Measurements from ENCODE around the gene GAB3. TPM values are rescaled to one million over a fixed set of nuclear protein-coding genes. Genes with fewer than 3 reads are reported as not detected.

The GAB3 gene
- polyA plus RNA-seq, 1 donor (not counting 4 experiments of a cell fraction or from before 2014, with no cell fraction given), result 0.18 TPM

DNA sequence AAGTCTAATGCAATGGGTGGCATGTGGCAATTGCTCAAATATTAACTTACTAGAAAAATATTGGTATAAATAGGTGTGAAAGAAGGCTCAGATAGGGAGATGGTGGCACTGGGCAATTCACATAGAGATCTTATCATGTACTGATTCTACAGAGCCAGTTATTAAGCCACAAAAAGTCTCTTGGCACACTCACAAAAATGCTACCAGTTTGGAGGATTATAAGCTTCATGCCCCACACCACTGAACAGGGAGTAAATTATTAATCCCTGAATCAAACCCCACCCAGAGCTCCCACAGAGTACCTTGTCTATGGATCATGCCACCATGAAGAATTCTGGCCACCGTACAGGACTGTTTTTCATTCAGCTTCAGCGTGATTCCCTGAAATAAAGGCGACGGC is 40.6 kb upstream of the GAB3 start:
- Histone ChIP-seq H3K4me1 (ENCODE audit: control insufficient read depth, extremely low read depth, insufficient read depth, low read length) (no peaks in the 10 kb centered on the region), H2AFZ (ENCODE audit: control insufficient read depth, low read length) (no peak overlapping the region), H3K27ac (ENCODE audit: control insufficient read depth, insufficient read depth, low read length) (no peak overlapping the region), H3K79me2 (ENCODE audit: control insufficient read depth, insufficient read depth, low read length) (no peaks in the 10 kb centered on the region), H3K4me3 (ENCODE audit: control insufficient read depth in 2 of 3, extremely low read depth in 1 of 3, insufficient read depth in 2 of 3, low read depth in 1 of 3, low read length in 3 of 3) (no peak overlapping the region), H3K4me2 (ENCODE audit: control insufficient read depth, extremely low read depth, insufficient read depth, low read depth, low read length) (no peak overlapping the region), H4K20me1 (ENCODE audit: control insufficient read depth, extremely low read depth, insufficient read depth, low read length) (no peaks in the 10 kb centered on the region), H3K9me1 (ENCODE audit: control insufficient read depth, extremely low read depth, insufficient read depth, low read length) (no peaks in the 10 kb centered on the region), H3K36me3 (ENCODE audit: control insufficient read depth in 2 of 2, extremely low read depth in 1 of 2, insufficient read depth in 2 of 2, low read length in 2 of 2) (no peaks in the 10 kb centered on the region), H3K9ac (ENCODE audit: control insufficient read depth, extremely low read depth, insufficient read depth, low read length) (no peak overlapping the region), H3K9me3 (ENCODE audit: control insufficient read depth, low read depth, low read length) (no peaks in the 10 kb centered on the region), H3K27me3 (ENCODE audit: control insufficient read depth, extremely low read depth, insufficient read depth, low read length) (no peaks in the 10 kb centered on the region)
- no peak for FAIRE-seq
- DNase-seq (ENCODE audit: low read depth, low spot score), result no peak
- no peak for TF ChIP-seq EZH2 (IDR thresholded peaks at IDR 0.05; ENCODE audit: low read length)
- TF ChIP-seq, protein P1, sequence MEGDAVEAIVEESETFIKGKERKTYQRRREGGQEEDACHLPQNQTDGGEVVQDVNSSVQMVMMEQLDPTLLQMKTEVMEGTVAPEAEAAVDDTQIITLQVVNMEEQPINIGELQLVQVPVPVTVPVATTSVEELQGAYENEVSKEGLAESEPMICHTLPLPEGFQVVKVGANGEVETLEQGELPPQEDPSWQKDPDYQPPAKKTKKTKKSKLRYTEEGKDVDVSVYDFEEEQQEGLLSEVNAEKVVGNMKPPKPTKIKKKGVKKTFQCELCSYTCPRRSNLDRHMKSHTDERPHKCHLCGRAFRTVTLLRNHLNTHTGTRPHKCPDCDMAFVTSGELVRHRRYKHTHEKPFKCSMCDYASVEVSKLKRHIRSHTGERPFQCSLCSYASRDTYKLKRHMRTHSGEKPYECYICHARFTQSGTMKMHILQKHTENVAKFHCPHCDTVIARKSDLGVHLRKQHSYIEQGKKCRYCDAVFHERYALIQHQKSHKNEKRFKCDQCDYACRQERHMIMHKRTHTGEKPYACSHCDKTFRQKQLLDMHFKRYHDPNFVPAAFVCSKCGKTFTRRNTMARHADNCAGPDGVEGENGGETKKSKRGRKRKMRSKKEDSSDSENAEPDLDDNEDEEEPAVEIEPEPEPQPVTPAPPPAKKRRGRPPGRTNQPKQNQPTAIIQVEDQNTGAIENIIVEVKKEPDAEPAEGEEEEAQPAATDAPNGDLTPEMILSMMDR (optimal IDR thresholded peaks at IDR 0.05 in 1 of 3, IDR thresholded peaks at IDR 0.05 in 1 of 3, conservative IDR thresholded peaks at IDR 0.05 in 1 of 3; ENCODE audit: extremely low read depth in 1 of 3, insufficient read depth in 2 of 3, low read length in 3 of 3), result no peak
- dilution Hi-C loops (cut with MboI; ENCODE audit: extremely low pct_ligation_motif_present, low sequenced_read_pairs), result no loop called here

DNA sequence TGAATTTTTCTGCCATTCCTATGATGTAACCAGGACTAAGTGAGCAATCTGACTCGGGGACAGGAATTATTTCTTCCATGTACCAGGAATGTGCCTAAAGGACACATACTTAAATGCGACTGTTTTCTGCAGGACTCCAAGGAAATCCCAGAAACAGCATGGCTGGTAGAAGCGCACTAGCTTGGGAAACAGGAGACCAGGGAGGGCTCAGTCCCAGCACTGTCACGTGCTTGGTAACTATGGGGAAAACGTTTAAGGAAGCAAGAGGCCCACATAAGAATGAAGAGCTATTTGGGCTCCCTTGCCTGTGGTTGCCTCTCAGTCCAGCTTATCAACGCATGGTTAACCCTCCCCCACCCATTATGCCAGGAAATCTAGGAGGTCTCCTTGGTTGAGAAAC is 34.8 kb upstream of the GAB3 start:
- H4K20me1 ChIP-seq (ENCODE audit: control insufficient read depth, extremely low read depth, insufficient read depth, low read length), result no peaks in the 10 kb centered on the region
- no peak overlapping the region for H2AFZ ChIP-seq (ENCODE audit: control insufficient read depth, low read length)
- H3K36me3 ChIP-seq (ENCODE audit: control insufficient read depth in 2 of 2, extremely low read depth in 1 of 2, insufficient read depth in 2 of 2, low read length in 2 of 2), result no peaks in the 10 kb centered on the region
- H3K9me3 ChIP-seq (ENCODE audit: control insufficient read depth, low read depth, low read length), result no peaks in the 10 kb centered on the region
- TF ChIP-seq, protein P1 (optimal IDR thresholded peaks at IDR 0.05 in 1 of 3, IDR thresholded peaks at IDR 0.05 in 1 of 3, conservative IDR thresholded peaks at IDR 0.05 in 1 of 3; ENCODE audit: extremely low read depth in 1 of 3, insufficient read depth in 2 of 3, low read length in 3 of 3), result no peak
- no peak for TF ChIP-seq EZH2 (IDR thresholded peaks at IDR 0.05; ENCODE audit: low read length)
- no peak overlapping the region for H3K9ac ChIP-seq (ENCODE audit: control insufficient read depth, extremely low read depth, insufficient read depth, low read length)
- no peaks in the 10 kb centered on the region for H3K79me2 ChIP-seq (ENCODE audit: control insufficient read depth, insufficient read depth, low read length)
- no peak overlapping the region for H3K27ac ChIP-seq (ENCODE audit: control insufficient read depth, insufficient read depth, low read length)
- no peaks in the 10 kb centered on the region for H3K27me3 ChIP-seq (ENCODE audit: control insufficient read depth, extremely low read depth, insufficient read depth, low read length)
- no peaks in the 10 kb centered on the region for H3K4me1 ChIP-seq (ENCODE audit: control insufficient read depth, extremely low read depth, insufficient read depth, low read length)
- no peak overlapping the region for H3K4me3 ChIP-seq (ENCODE audit: control insufficient read depth in 2 of 3, extremely low read depth in 1 of 3, insufficient read depth in 2 of 3, low read depth in 1 of 3, low read length in 3 of 3)
- no peak for DNase-seq (ENCODE audit: low read depth, low spot score)
- H3K9me1 ChIP-seq (ENCODE audit: control insufficient read depth, extremely low read depth, insufficient read depth, low read length), result no peaks in the 10 kb centered on the region
- FAIRE-seq, result no peak
- dilution Hi-C loops (cut with MboI; ENCODE audit: extremely low pct_ligation_motif_present, low sequenced_read_pairs), result no loop called here
- no peak overlapping the region for H3K4me2 ChIP-seq (ENCODE audit: control insufficient read depth, extremely low read depth, insufficient read depth, low read depth, low read length)

Data from keratinocyte (primary cell).